HG02571 (cell line): ENCODE data around the gene TMPRSS6.

Experiments used
- ATAC-seq: cut with Tn5 transposase; IDR thresholded peaks from one replicate; pipeline ENCODE4 v1.9.1; 2021; ENCODE audit warnings: mild to moderate bottlenecking, moderate library complexity; ENCODE audit not compliant: unreplicated experiment

TMPRSS6 gene

GRCh38 chr22:37109242-37109917, at the start of gene TMPRSS6:
Gene TMPRSS6, minus strand, starts transcription at chr22:37109713. Its CDS starts 6,296 bp downstream, at chr22:37103417.
- ATAC-seq, result no peak

- ATAC-seq, result no peak
Observed at GRCh38 chr22:37158963-37159290, 49.4 kb upstream of the TMPRSS6 start.

- no peak for ATAC-seq
Observed at GRCh38 chr22:37157516-37158285, 48.2 kb upstream of the TMPRSS6 start.

- ATAC-seq, result no peak
Observed at GRCh38 chr22:37156686-37157435, 47.3 kb upstream of the TMPRSS6 start.

GRCh38 chr22:37155971-37156370, 46.5 kb upstream of the TMPRSS6 start:
- ATAC-seq, result no peak

GRCh38 chr22:37154925-37155712, 45.6 kb upstream of the TMPRSS6 start:
- ATAC-seq, result no peak

- no peak for ATAC-seq
Observed at GRCh38 chr22:37153901-37154300, 44.4 kb upstream of the TMPRSS6 start.

GRCh38 chr22:37151401-37151800, 41.9 kb upstream of the TMPRSS6 start:
- ATAC-seq, result no peak

- ATAC-seq, result no peak
Observed at GRCh38 chr22:37150701-37151100, 41.2 kb upstream of the TMPRSS6 start.

- ATAC-seq, result peak; percentile 10
Observed at GRCh38 chr22:37148742-37149665, 39.5 kb upstream of the TMPRSS6 start.

GRCh38 chr22:37148031-37148651, 38.6 kb upstream of the TMPRSS6 start:
- no peak for ATAC-seq

- no peak for ATAC-seq
Observed at GRCh38 chr22:37147186-37147990, 37.9 kb upstream of the TMPRSS6 start.

- ATAC-seq, result no peak
Observed at GRCh38 chr22:37146507-37147180, 37.1 kb upstream of the TMPRSS6 start.

- ATAC-seq, result no peak
Observed at GRCh38 chr22:37146051-37146385, 36.5 kb upstream of the TMPRSS6 start.

- no peak for ATAC-seq
Observed at GRCh38 chr22:37145180-37146050, 35.9 kb upstream of the TMPRSS6 start.

- no peak for ATAC-seq
Observed at GRCh38 chr22:37144180-37144554, 34.7 kb upstream of the TMPRSS6 start.

GRCh38 chr22:37141971-37142370, 32.5 kb upstream of the TMPRSS6 start:
- no peak for ATAC-seq
